Astrocyte of the hippocampus (primary cell): ENCODE data around the gene ATP10B.

Source experiments
- DNase-seq: peaks from one replicate; pipeline ENCODE4 v3.0.0; 2011; ENCODE audit warnings: low read depth, low spot score

Gene ATP10B

GRCh38 chr5:160514866-160515265 is 337.1 kb downstream of the ATP10B start:
- DNase-seq, result no peak

- no peak for DNase-seq
Measured at GRCh38 chr5:160514191-160514590, 337.8 kb downstream of the ATP10B start.

- DNase-seq, result no peak
Measured at GRCh38 chr5:160513485-160513884, 338.5 kb downstream of the ATP10B start.
